Breast epithelium (tissue), 3 donors: ENCODE measurements around the gene SERTAD1.

Experiments
- CTCF ChIP-seq, 3 donors: fragments of 450-650 bp; IDR thresholded peaks; one replicate each; pipeline ENCODE4 v1.5.1; 2016 to 2017; ENCODE audit warnings: antibody characterized with exemption in 3 of 3, mild to moderate bottlenecking in 3 of 3, moderate library complexity in 3 of 3
- POLR2A ChIP-seq: fragments of 450-650 bp; IDR thresholded peaks from one replicate; pipeline ENCODE4 v1.6.1; 2016; ENCODE audit warnings: antibody characterized with exemption, mild to moderate bottlenecking, moderate library complexity
- POLR2AphosphoS5 ChIP-seq, 3 donors: sonication (generic); formaldehyde crosslinking; IDR thresholded peaks; one replicate each; pipeline ENCODE4 v1.6.1; 2017; ENCODE audit warnings: antibody characterized with exemption in 3 of 3

- TF ChIP-seq CTCF (IDR thresholded peaks at IDR 0.05): no peak
- no peak for TF ChIP-seq POLR2A
- no peak for TF ChIP-seq POLR2AphosphoS5 (IDR thresholded peaks at IDR 0.05)
Measured at GRCh38 chr19:40380199-40381037, 45.4 kb downstream of the SERTAD1 start.
